Prostate gland (tissue), 2 donors: ENCODE measurements around the gene RGL1.

Experiments used
- CTCF ChIP-seq, 4 experiments: fragments of 200-600 bp in 2 of 4; fragments of 450-650 bp in 2 of 4; sonication (generic) in 2 of 4; IDR thresholded peaks; 1 replicate in 3 of 4; 2 replicates in 1 of 4; pipeline ENCODE4 v1.5.1; 2016 to 2019; ENCODE audit warnings: antibody characterized with exemption in 4 of 4, mild to moderate bottlenecking in 2 of 4, moderate library complexity in 2 of 4
- POLR2AphosphoS5 ChIP-seq: sonication (generic); formaldehyde crosslinking; IDR thresholded peaks from one replicate; pipeline ENCODE4 v1.6.1; 2017; ENCODE audit warnings: antibody characterized with exemption

GRCh38 chr1:183787704-183788103 is 17.2 kb upstream of the RGL1 start:
- TF ChIP-seq CTCF (IDR thresholded peaks at IDR 0.05) (no peak), POLR2AphosphoS5 (no peak)
